IMR-90 (cell line): ENCODE measurements around the gene TUSC2. TPM values are rescaled to one million over a fixed set of nuclear protein-coding genes. Genes with fewer than 3 reads are reported as not detected.

Experiments used
- ATAC-seq: fragments of 200-7000 bp; cut with Tn5 transposase; 2 replicates; pipeline ENCODE4 v1.9.1; 2020; ENCODE audit warnings: low read depth, mild to moderate bottlenecking, moderate library complexity
- BruUV-seq: library from RNA; stranded (reverse); fragments of 400-500 nt; replicated peaks from 2 replicates; lab custom pipeline; 2021; lab: Mats Ljungman, UMichigan
- CTCF ChIA-PET: fragments of 300-600 bp; formaldehyde crosslinking; extraction: SDS; loops from one replicate; lab custom pipeline; 2021; ENCODE audit warnings: antibody characterized with exemption; lab: Yijun Ruan, JAX
- POLR2A ChIA-PET: fragments of 300-600 bp; sonication (Branson Sonifier 250); formaldehyde crosslinking; loops from one replicate; lab custom pipeline; 2022; ENCODE audit warnings: antibody characterized with exemption; ENCODE audit not compliant: unreplicated experiment; lab: Charles Lee
- DNase-seq: peaks from one replicate; pipeline ENCODE4 v3.0.0; 2013
- H2AFZ ChIP-seq: replicated peaks from 2 replicates; pipeline ENCODE3; 2013; ENCODE audit warnings: low read length, mild to moderate bottlenecking; ENCODE audit not compliant: poor library complexity
- H2AK5ac ChIP-seq: 2 replicates; pipeline ENCODE4 v1.6.1; 2013; ENCODE audit warnings: low read depth, low read length, inconsistent platforms
- H2AK9ac ChIP-seq: replicated peaks from 2 replicates; pipeline ENCODE3; 2013; ENCODE audit warnings: mild to moderate bottlenecking, low read depth, low read length, moderate library complexity; ENCODE audit not compliant: poor library complexity
- H2BK120ac ChIP-seq: 2 replicates; pipeline ENCODE4 v1.6.1; 2013; ENCODE audit warnings: low read depth, low read length, inconsistent platforms
- H2BK15ac ChIP-seq: 3 replicates; pipeline ENCODE4 v1.6.1; 2013; ENCODE audit warnings: low read depth, low read length, inconsistent platforms
- H2BK20ac ChIP-seq: 2 replicates; pipeline ENCODE4 v1.6.1; 2013; ENCODE audit warnings: low read depth, mild to moderate bottlenecking, inconsistent platforms, low read length, moderate library complexity
- H2BK5ac ChIP-seq: 2 replicates; pipeline ENCODE4 v1.6.1; 2013; ENCODE audit warnings: mild to moderate bottlenecking, low read depth, low read length, inconsistent platforms; ENCODE audit not compliant: poor library complexity, severe bottlenecking
- H3K14ac ChIP-seq: replicated peaks from 2 replicates; pipeline ENCODE4 v1.6.1; 2013; ENCODE audit warnings: low read depth, low read length, inconsistent platforms
- H3K18ac ChIP-seq: 2 replicates; pipeline ENCODE4 v1.6.1; 2013; ENCODE audit warnings: low read depth, low read length, control low read depth
- H3K23ac ChIP-seq: 2 replicates; pipeline ENCODE4 v1.6.1; 2013; ENCODE audit warnings: low read depth, low read length, inconsistent platforms
- H3K27ac ChIP-seq: 2 replicates; pipeline ENCODE4 v1.5.1; 2013; ENCODE audit warnings: mild to moderate bottlenecking, control low read depth, low read length; ENCODE audit not compliant: insufficient read depth
- H3K27me3 ChIP-seq: 2 replicates; pipeline ENCODE4 v1.6.1; 2013; ENCODE audit warnings: low read length; ENCODE audit not compliant: control insufficient read depth, insufficient read depth
- H3K36me3 ChIP-seq: 2 replicates; pipeline ENCODE4 v1.6.1; 2013; ENCODE audit warnings: low read length, mixed read lengths; ENCODE audit not compliant: control insufficient read depth, insufficient read depth
- H3K4ac ChIP-seq: 2 replicates; pipeline ENCODE4 v1.6.1; 2013; ENCODE audit warnings: low read depth, low read length, inconsistent platforms
- H3K4me1 ChIP-seq: 2 replicates; pipeline ENCODE4 v1.6.1; 2013; ENCODE audit warnings: low read length, mixed read lengths; ENCODE audit not compliant: control insufficient read depth, insufficient read depth
- H3K4me2 ChIP-seq: 2 replicates; pipeline ENCODE4 v1.6.1; 2013; ENCODE audit warnings: low read depth, mild to moderate bottlenecking, control low read depth, low read length, moderate library complexity
- H3K4me3 ChIP-seq: 2 replicates; pipeline ENCODE4 v1.5.1; 2013; ENCODE audit warnings: low read depth, mild to moderate bottlenecking, control low read depth, low read length, moderate library complexity; ENCODE audit not compliant: insufficient read depth
- H3K56ac ChIP-seq: 2 replicates; pipeline ENCODE4 v1.6.1; 2013; ENCODE audit warnings: low read length, inconsistent platforms; ENCODE audit not compliant: insufficient read depth; ENCODE audit errors: extremely low read depth
- H3K79me1 ChIP-seq, 2 experiments: 2 replicates each; pipeline ENCODE4 v1.6.1; 2013; ENCODE audit warnings: low read length in 2 of 2, inconsistent platforms in 1 of 2, low read depth in 1 of 2
- H3K9ac ChIP-seq: 2 replicates; pipeline ENCODE4 v1.6.1; 2013; ENCODE audit warnings: low read depth, low read length, control low read depth
- H3K9me1 ChIP-seq: 2 replicates; pipeline ENCODE4 v1.6.1; 2013; ENCODE audit warnings: low read length, inconsistent platforms; ENCODE audit not compliant: insufficient read depth
- H3K9me3 ChIP-seq: 2 replicates; pipeline ENCODE4 v1.6.1; 2013; ENCODE audit warnings: low read length; ENCODE audit not compliant: control insufficient read depth, insufficient read depth
- H4K20me1 ChIP-seq: 2 replicates; pipeline ENCODE4 v1.6.1; 2013; ENCODE audit warnings: low read length, inconsistent platforms; ENCODE audit not compliant: insufficient read depth
- H4K5ac ChIP-seq: 2 replicates; pipeline ENCODE4 v1.6.1; 2013; ENCODE audit warnings: mild to moderate bottlenecking, low read depth, low read length, control low read depth
- H4K8ac ChIP-seq, 2 experiments: 2 replicates each; pipeline ENCODE4 v1.6.1; 2013; ENCODE audit warnings: low read depth in 2 of 2, low read length in 2 of 2, control low read depth in 1 of 2, inconsistent platforms in 1 of 2
- H4K91ac ChIP-seq: 2 replicates; pipeline ENCODE4 v1.6.1; 2013; ENCODE audit warnings: low read depth, low read length, inconsistent platforms; ENCODE audit not compliant: insufficient read depth
- BHLHE40 ChIP-seq: fragments of 150-350 bp; IDR thresholded peaks from 2 replicates; pipeline ENCODE4 v1.6.1; 2016; ENCODE audit warnings: mild to moderate bottlenecking, low read depth, low read length
- CHD1 ChIP-seq: IDR thresholded peaks from 2 replicates; pipeline ENCODE4 v1.6.1; 2012; ENCODE audit warnings: low read depth, low read length, improper control_type of control experiment
- FOS ChIP-seq: fragments of 150-350 bp; IDR thresholded peaks from 2 replicates; pipeline ENCODE4 v1.6.1; 2016; ENCODE audit warnings: low read depth, low read length
- MAFK ChIP-seq: IDR thresholded peaks from 2 replicates; pipeline ENCODE4 v1.6.1; 2012; ENCODE audit warnings: low read depth, low read length, improper control_type of control experiment
- MAZ ChIP-seq: IDR thresholded peaks from 2 replicates; pipeline ENCODE4 v1.6.1; 2012; ENCODE audit warnings: low read depth, mild to moderate bottlenecking, low read length, improper control_type of control experiment, moderate library complexity, borderline replicate concordance
- MXI1 ChIP-seq: IDR thresholded peaks from 2 replicates; pipeline ENCODE4 v1.6.1; 2012; ENCODE audit warnings: low read depth, mild to moderate bottlenecking, low read length, moderate library complexity, borderline replicate concordance
- POLR2A ChIP-seq: IDR thresholded peaks from 2 replicates; pipeline ENCODE4 v1.6.1; 2012; ENCODE audit warnings: mild to moderate bottlenecking, low read depth, low read length
- RCOR1 ChIP-seq: IDR thresholded peaks from 2 replicates; pipeline ENCODE4 v1.6.1; 2012; ENCODE audit warnings: mild to moderate bottlenecking, low read length, improper control_type of control experiment; ENCODE audit not compliant: insufficient replicate concordance
- RFX5 ChIP-seq: IDR thresholded peaks from 2 replicates; pipeline ENCODE4 v1.8.0; 2012; ENCODE audit warnings: low read depth, mild to moderate bottlenecking, low read length, moderate library complexity
- SMC3 ChIP-seq: fragments of 150-350 bp; IDR thresholded peaks from 2 replicates; pipeline ENCODE4 v1.6.1; 2016; ENCODE audit warnings: low read depth, mild to moderate bottlenecking, antibody characterized with exemption, low read length, moderate library complexity
- WGBS, 2 experiments: methylation state at CpG; one replicate each; pipeline versions ENCODE4 v1.1.5 to v1.1.7; 2013; ENCODE audit warnings: missing lambda C conversion rate in 2 of 2; ENCODE audit not compliant: insufficient read length in 1 of 2; ENCODE audit errors: extremely low coverage in 2 of 2; 5-methylcytosine and 5-hydroxymethylcytosine counted together
- dilution Hi-C: fragments of 300-500 bp; cut with HindIII; formaldehyde crosslinking; loops from one replicate; pipeline ENCODE4 v1.14.3; 2018; ENCODE audit warnings: low sequenced_read_pairs; ENCODE audit not compliant: unreplicated experiment
- in situ Hi-C: fragments of 300-500 bp; cut with MboI; formaldehyde crosslinking; loops from 3 replicates; pipeline ENCODE4 v1.14.3; 2019; ENCODE audit warnings: low sequenced_read_pairs, inconsistent platforms, mixed read lengths
- intact Hi-C: fragments of 100-400 bp; cut with micrococcal nuclease; formaldehyde crosslinking; loops from 2 replicates; pipeline ENCODE4 v1.10.0; 2022
- polyA plus RNA-seq, 3 experiments: library from polyadenylated mRNA; depleted of rRNA; stranded (reverse); fragments of >200 nt; gene quantifications; 2 replicates each; pipeline ENCODE4 v1.2.3, GENCODE V29; 2012; ENCODE audit warnings: low replicate concordance in 1 of 3
- total RNA-seq: library from RNA; depleted of rRNA; stranded (reverse); fragments of >200 nt; gene quantifications from 2 replicates; pipeline ENCODE4 v1.2.3, GENCODE V29; 2012

TUSC2 gene
- total and polyA plus RNA-seq, 2 of the 4 experiments (the other 2 are of a cell fraction), result 13.4 to 24.0 TPM

DNA sequence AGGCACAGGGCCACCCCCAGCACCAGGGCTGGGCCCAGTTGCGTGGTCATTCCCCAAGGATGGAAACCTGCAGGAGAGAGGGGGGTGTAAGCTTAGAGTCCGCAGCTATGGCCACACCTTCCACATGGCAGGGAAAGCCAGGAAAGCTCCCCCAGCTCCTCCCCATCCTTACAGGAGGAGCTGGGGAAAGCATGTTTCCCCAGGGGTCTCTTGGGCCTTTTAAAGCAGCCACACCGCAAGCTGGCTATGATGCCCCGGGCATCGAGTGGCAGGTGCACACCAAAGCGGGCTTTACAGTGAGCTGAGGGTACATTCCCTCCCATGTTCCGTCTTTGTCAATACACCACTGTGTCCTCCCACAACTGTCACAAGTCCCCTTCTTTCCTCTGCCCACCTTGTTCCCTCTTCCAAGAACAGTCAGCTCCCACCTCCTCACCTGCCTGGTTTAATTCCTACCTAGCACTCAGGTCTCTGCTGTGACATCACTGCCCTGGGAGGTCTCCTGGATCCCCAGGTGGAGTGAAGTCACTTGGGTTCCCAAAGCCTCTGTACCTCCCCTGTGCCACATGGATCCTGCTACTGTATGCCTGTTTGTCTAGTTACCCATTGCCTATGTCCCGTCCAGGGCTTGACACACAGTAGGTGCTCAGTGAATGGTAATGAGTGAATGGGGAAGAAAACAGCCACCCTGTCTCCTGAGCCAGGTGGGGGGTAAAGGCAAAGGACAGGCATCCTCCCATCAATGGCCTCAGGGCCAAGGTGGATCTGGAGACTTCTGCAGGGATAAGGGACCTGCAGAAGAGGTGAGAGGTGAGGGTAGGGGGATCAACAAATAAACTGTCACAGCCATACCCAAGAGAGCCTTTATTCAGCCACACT lies 32.2 kb downstream of the TUSC2 start:
- no peak overlapping the region for H2BK5ac ChIP-seq
- no peak overlapping the region for H3K4me2 ChIP-seq
- BruUV-seq, result no TSS peak
- H3K23ac ChIP-seq, result no peak overlapping the region
- in situ Hi-C loops, result no loop called here
- WGBS, 2 experiments, result 98% methylated on average over 5 of the region's 8 CpGs; no CpG with 5 or more reads in 1 of the 2 experiments
- no peak overlapping the region for H2BK15ac ChIP-seq
- H3K27me3 ChIP-seq, result no peaks in the 10 kb centered on the region
- H3K9me3 ChIP-seq, result no peaks in the 10 kb centered on the region
- no peak overlapping the region for H3K18ac ChIP-seq
- H3K56ac ChIP-seq, result no peak overlapping the region
- ATAC-seq, result no peak
- no peak overlapping the region for H2BK120ac ChIP-seq
- intact Hi-C loops, result no loop called here
- no peaks in the 10 kb centered on the region for H4K20me1 ChIP-seq
- H2AK5ac ChIP-seq, result no peak overlapping the region
- no peak overlapping the region for H4K5ac ChIP-seq
- no peak overlapping the region for H2BK20ac ChIP-seq
- peak overlapping the region; percentile 45 for H2AFZ ChIP-seq
- no peak overlapping the region for H3K27ac ChIP-seq
- H3K9me1 ChIP-seq, result peaks cover 17% of the 10 kb centered on the region
- no peak overlapping the region for H3K4me3 ChIP-seq
- ChIA-PET CTCF (no interaction called here), POLR2A (no interaction called here)
- peaks cover 19 to 38% of the 10 kb centered on the region in 2 experiments; a peak in 3 of 4 replicates for H3K79me1 ChIP-seq
- H3K4ac ChIP-seq, result no peak overlapping the region
- H3K9ac ChIP-seq, result no peak overlapping the region
- TF ChIP-seq FOS (no peak), BHLHE40 (no peak), CHD1 (no peak), RCOR1 (no peak), MAZ (no peak), MXI1 (no peak), SMC3 (no peak), POLR2A (no peak), RFX5 (no peak), MAFK (no peak)
- H3K14ac ChIP-seq, result no peak overlapping the region
- no peak overlapping the region for H2AK9ac ChIP-seq
- DNase-seq, result no peak
- H3K4me1 ChIP-seq, result peaks cover 21% of the 10 kb centered on the region
- dilution Hi-C loops, result no loop called here
- H3K36me3 ChIP-seq, result no peaks in the 10 kb centered on the region
- H4K8ac ChIP-seq, result no peak overlapping the region
- no peak overlapping the region for H4K91ac ChIP-seq
